Endothelial cell of umbilical vein (primary cell): ENCODE data around the gene ODAD4. TPM values are rescaled to one million over a fixed set of nuclear protein-coding genes. Genes with fewer than 3 reads are reported as not detected.

Experiments
- BruUV-seq: library from RNA; stranded (reverse); fragments of 400-500 nt; replicated peaks from 2 replicates; lab custom pipeline; 2021; lab: Mats Ljungman, UMichigan
- CTCF ChIA-PET: fragments of 300-600, 350-600 bp; sonication (Branson Sonifier 250); formaldehyde crosslinking; loops from one replicate; lab custom pipeline; 2021; ENCODE audit warnings: antibody characterized with exemption, inconsistent platforms; lab: Charles Lee
- POLR2A ChIA-PET: fragments of 300-600, 350-600 bp; sonication (Branson Sonifier 250); formaldehyde crosslinking; loops from one replicate; lab custom pipeline; 2021; ENCODE audit warnings: antibody characterized with exemption, inconsistent platforms; lab: Charles Lee
- DNase-seq: peaks from one replicate; pipeline ENCODE4 v3.0.0-alpha.2; 2011; ENCODE audit warnings: low read depth, low spot score
- FAIRE-seq: peaks from 2 replicates; lab custom pipeline; 2011; peaks lifted over from hg19 to GRCh38; lab: Jason Lieb, UNC
- H2AFZ ChIP-seq: 2 replicates; pipeline ENCODE4 v1.6.0; 2012; ENCODE audit warnings: low read depth, low read length, control low read depth, inconsistent platforms
- H3K27ac ChIP-seq: 2 replicates; pipeline ENCODE4 v1.5.1; 2011; ENCODE audit warnings: low read depth, mild to moderate bottlenecking, control low read depth, low read length, moderate library complexity; ENCODE audit not compliant: insufficient read depth
- H3K27me3 ChIP-seq, 2 experiments: 2 replicates each; pipeline versions ENCODE4 v1.6.0 to v1.6.1; 2011; ENCODE audit warnings: low read length in 2 of 2, mixed read lengths in 1 of 2; ENCODE audit not compliant: control insufficient read depth in 2 of 2, insufficient read depth in 2 of 2
- H3K36me3 ChIP-seq, 2 experiments: 2 replicates in 1 of 2; 3 replicates in 1 of 2; pipeline ENCODE4 v1.5.1; 2011; ENCODE audit warnings: low read length in 2 of 2, mild to moderate bottlenecking in 1 of 2, moderate library complexity in 1 of 2; ENCODE audit not compliant: control insufficient read depth in 2 of 2, insufficient read depth in 2 of 2; ENCODE audit errors: extremely low read depth in 1 of 2
- H3K4me1 ChIP-seq: 3 replicates; pipeline ENCODE4 v1.5.1; 2011; ENCODE audit warnings: mild to moderate bottlenecking, low read length; ENCODE audit not compliant: control insufficient read depth, insufficient read depth; ENCODE audit errors: extremely low read depth
- H3K4me2 ChIP-seq: 2 replicates; pipeline ENCODE4 v1.6.1; 2011; ENCODE audit warnings: low read length, control low read depth, mixed read lengths; ENCODE audit not compliant: insufficient read depth
- H3K4me3 ChIP-seq, 3 experiments: fragments of 200-600 bp in 1 of 3; sonication (generic), shearing (Covaris generic) in 1 of 3; replicated peaks in 1 of 3; 2 replicates each; pipeline ENCODE4 v1.5.1; 2011 to 2016; ENCODE audit warnings: control low read depth in 3 of 3, low read length in 3 of 3, mild to moderate bottlenecking in 2 of 3, inconsistent platforms in 1 of 3, low read depth in 1 of 3, moderate library complexity in 1 of 3; ENCODE audit not compliant: insufficient read depth in 1 of 3
- H3K79me2 ChIP-seq: 2 replicates; pipeline ENCODE4 v1.6.0; 2012; ENCODE audit warnings: low read length, inconsistent platforms; ENCODE audit not compliant: control insufficient read depth, insufficient read depth
- H3K9ac ChIP-seq: replicated peaks from 2 replicates; pipeline ENCODE3; 2011; ENCODE audit warnings: low read length, control low read depth; ENCODE audit not compliant: insufficient read depth; ENCODE audit errors: extremely low read depth
- H3K9me1 ChIP-seq: replicated peaks from 3 replicates; pipeline ENCODE4 v1.6.0; 2011; ENCODE audit warnings: mild to moderate bottlenecking, low read length; ENCODE audit not compliant: control insufficient read depth, insufficient read depth; ENCODE audit errors: extremely low read depth
- H3K9me3 ChIP-seq: replicated peaks from 2 replicates; pipeline ENCODE4 v1.5.1; 2012; ENCODE audit warnings: low read length, inconsistent platforms; ENCODE audit not compliant: control insufficient read depth, insufficient read depth
- H4K20me1 ChIP-seq: replicated peaks from 2 replicates; pipeline ENCODE3; 2011; ENCODE audit warnings: mild to moderate bottlenecking, low read length; ENCODE audit not compliant: control insufficient read depth, insufficient read depth; ENCODE audit errors: extremely low read depth
- FOS ChIP-seq: IDR thresholded peaks from 2 replicates; pipeline ENCODE4 v1.6.1; 2011; ENCODE audit warnings: mild to moderate bottlenecking, low read length, moderate library complexity, borderline replicate concordance; ENCODE audit not compliant: insufficient read depth
- POLR2AphosphoS5 ChIP-seq: IDR thresholded peaks from 2 replicates; pipeline ENCODE4 v1.6.1; 2012; ENCODE audit warnings: low read depth, mild to moderate bottlenecking, control low read depth, low read length, moderate library complexity; ENCODE audit not compliant: insufficient read depth
- dilution Hi-C: fragments of 300-500 bp; cut with MboI; formaldehyde crosslinking; loops from one replicate; pipeline ENCODE4 v1.15.0; 2019; ENCODE audit warnings: low sequenced_read_pairs; ENCODE audit not compliant: extremely low pct_ligation_motif_present
- intact Hi-C: fragments of 100-400 bp; cut with micrococcal nuclease; formaldehyde crosslinking; loops from one replicate; pipeline ENCODE4 v1.10.0; 2022
- polyA plus RNA-seq, 4 experiments: library from polyadenylated mRNA; depleted of rRNA in 3 of 4; stranded (reverse) in 3 of 4; unstranded in 1 of 4; fragments of >200 nt; gene quantifications; 2 replicates each; pipeline versions ENCODE4 v1.2.1 to v1.2.3, GENCODE V29; 2011 to 2012; ENCODE audit warnings: missing spikeins in 1 of 4
- total RNA-seq: library from RNA; stranded (reverse); gene quantifications from 2 replicates; pipeline ENCODE4 v1.2.3, GENCODE V29; 2021

Gene ODAD4
- total and polyA plus RNA-seq, 2 donors (not counting 3 experiments of a cell fraction or from before 2014, with no cell fraction given) = 0.19 to 1.0 TPM

DNA sequence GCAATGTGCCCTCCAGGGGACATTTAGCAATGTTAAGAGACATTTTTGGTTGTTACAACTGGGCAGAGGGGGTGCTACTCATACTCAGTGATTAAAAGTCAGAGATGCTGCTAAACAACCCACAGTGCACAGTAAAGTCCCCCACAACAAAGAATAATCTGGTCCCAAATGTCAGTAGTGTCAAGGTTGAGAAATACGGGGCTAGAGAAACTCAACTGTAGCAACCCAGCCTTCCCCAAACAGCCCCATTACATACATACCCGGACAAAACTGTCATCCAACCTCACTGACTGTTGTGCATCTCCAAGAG is 66.4 kb downstream of the ODAD4 start:
- ChIA-PET CTCF (interaction anchor here (1.2 to 1.6 kb wide), 2 partner anchors 21 to 22 kb away, joined by 3 to 4 read pairs; no protein-coding TSS in a partner anchor), POLR2A (no interaction called here)
- Histone ChIP-seq H3K27ac (no peak overlapping the region), H3K9ac (no peak overlapping the region), H3K27me3 (no peaks in the 10 kb centered on the region), H3K4me1 (no peaks in the 10 kb centered on the region), H2AFZ (no peak overlapping the region), H3K36me3 (peaks cover 26 to 52% of the 10 kb centered on the region in 2 experiments), H3K9me1 (no peaks in the 10 kb centered on the region), H3K9me3 (no peaks in the 10 kb centered on the region), H3K79me2 (peaks cover 14% of the 10 kb centered on the region), H3K4me2 (no peak overlapping the region), H4K20me1 (no peaks in the 10 kb centered on the region), H3K4me3 (no peak overlapping the region)
- dilution Hi-C loops (no loop called here), intact Hi-C loops (no loop called here)
- TF ChIP-seq POLR2AphosphoS5 = no peak
- DNase-seq (no peak), FAIRE-seq (no peak)
- no TSS peak for BruUV-seq

- Histone ChIP-seq H3K79me2 (peaks cover 31% of the 10 kb centered on the region), H3K36me3 (peaks cover 20 to 47% of the 10 kb centered on the region in 2 experiments), H2AFZ (no peak overlapping the region), H3K4me2 (no peak overlapping the region), H3K9me1 (no peaks in the 10 kb centered on the region), H3K27me3 (no peaks in the 10 kb centered on the region), H4K20me1 (peaks cover 9% of the 10 kb centered on the region), H3K9me3 (no peaks in the 10 kb centered on the region), H3K27ac (no peak overlapping the region), H3K9ac (no peak overlapping the region), H3K4me3 (no peak overlapping the region), H3K4me1 (peaks cover 15% of the 10 kb centered on the region)
- ChIA-PET CTCF (interaction anchor here (1.6 kb wide), 1 partner anchor 23 kb away, joined by 4 read pairs; no protein-coding TSS in a partner anchor), POLR2A (no interaction called here)
- DNase-seq (no peak), FAIRE-seq (no peak)
- no TSS peak for BruUV-seq
- intact Hi-C loops (no loop called here), dilution Hi-C loops (no loop called here)
- no peak for TF ChIP-seq FOS
Observed at GRCh38 chr17:41998497-41998896, 68.1 kb downstream of the ODAD4 start.
